GM23248 (cell line): Measurements from ENCODE around the gene PIGB.

Source experiments
- EZH2 ChIP-seq: fragments of 200-600 bp; sonication (generic); IDR thresholded peaks from 2 replicates; pipeline ENCODE4 v1.6.1; 2018; ENCODE audit warnings: antibody characterized with exemption, mild to moderate bottlenecking; ENCODE audit not compliant: insufficient read depth, poor library complexity, severe bottlenecking
- EZH2phosphoT487 ChIP-seq: fragments of 200-600 bp; sonication (generic); IDR thresholded peaks from 2 replicates; pipeline ENCODE4 v1.6.1; 2018; ENCODE audit warnings: antibody characterized with exemption, moderate library complexity, mild to moderate bottlenecking, low read depth; ENCODE audit not compliant: insufficient read depth

DNA sequence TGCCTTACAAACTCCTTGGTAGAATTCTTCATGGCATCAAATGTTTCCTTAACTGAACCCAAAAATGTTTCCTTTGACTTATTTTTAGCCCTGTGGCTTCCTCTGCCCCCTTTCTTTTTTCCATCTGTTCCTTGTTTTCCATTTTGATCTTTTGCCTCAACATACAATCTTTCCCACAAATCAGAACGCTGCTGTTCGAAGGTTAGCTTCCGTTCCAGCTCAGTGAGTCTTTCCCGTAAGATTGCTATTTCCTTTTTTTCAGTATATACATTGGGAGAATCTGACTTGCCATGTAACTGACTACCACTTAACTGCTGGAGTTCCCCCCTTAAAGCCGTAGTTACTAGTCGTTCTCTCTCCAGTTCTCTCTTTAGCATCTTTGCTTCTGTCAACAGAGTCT is 41.2 kb downstream of the PIGB start:
- TF ChIP-seq EZH2 (no peak), EZH2phosphoT487 (no peak)
